GM23338 (cell line): ENCODE measurements around the gene NIPAL4. TPM values are rescaled to one million over a fixed set of nuclear protein-coding genes. Genes with fewer than 3 reads are reported as not detected.

ENCODE experiments used
- ATAC-seq: fragments of 200-7000 bp; cut with Tn5 transposase; 3 replicates; pipeline ENCODE4 v1.9.1; 2020
- DNase-seq: peaks from one replicate; pipeline ENCODE4 v3.0.0-alpha.2; 2015; ENCODE audit warnings: low spot score
- H2AFZ ChIP-seq: fragments of 200-600 bp; sonication (generic); 2 replicates; pipeline ENCODE4 v1.8.0; 2016; ENCODE audit warnings: antibody characterized with exemption, mild to moderate bottlenecking, moderate library complexity
- H3F3A ChIP-seq: fragments of 200-600 bp; sonication (generic); replicated peaks from 2 replicates; pipeline ENCODE4 v1.8.0; 2017; ENCODE audit warnings: antibody characterized with exemption, mixed run types, low read depth
- H3K27ac ChIP-seq: fragments of 200-600 bp; sonication (generic); 2 replicates; pipeline ENCODE4 v1.6.1; 2016; ENCODE audit warnings: low read depth
- H3K27me3 ChIP-seq: fragments of 200-600 bp; sonication (generic); 2 replicates; pipeline ENCODE4 v1.8.0; 2016; ENCODE audit warnings: mild to moderate bottlenecking, mixed run types, moderate library complexity; ENCODE audit not compliant: insufficient read depth
- H3K36me3 ChIP-seq: fragments of 200-600 bp; sonication (generic); 2 replicates; pipeline ENCODE4 v1.8.0; 2016; ENCODE audit warnings: mild to moderate bottlenecking; ENCODE audit not compliant: insufficient read depth
- H3K4me1 ChIP-seq: fragments of 200-600 bp; sonication (generic); 2 replicates; pipeline ENCODE4 v1.8.0; 2016; ENCODE audit warnings: mild to moderate bottlenecking, moderate library complexity; ENCODE audit not compliant: insufficient read depth
- H3K4me2 ChIP-seq: fragments of 200-600 bp; sonication (generic); 2 replicates; pipeline ENCODE4 v1.7.1; 2017; ENCODE audit warnings: mixed run types
- H3K4me3 ChIP-seq: fragments of 200-600 bp; sonication (generic); 2 replicates; pipeline ENCODE4 v1.6.1; 2016; ENCODE audit warnings: mixed run types
- H3K79me2 ChIP-seq: fragments of 200-600 bp; sonication (generic); replicated peaks from 2 replicates; pipeline ENCODE4 v1.8.0; 2017; ENCODE audit warnings: mild to moderate bottlenecking; ENCODE audit not compliant: insufficient read depth
- H3K9me2 ChIP-seq: fragments of 200-600 bp; sonication (generic); 2 replicates; pipeline ENCODE4 v1.8.0; 2017; ENCODE audit not compliant: insufficient read depth
- H4K20me1 ChIP-seq: fragments of 200-600 bp; sonication (generic); replicated peaks from 2 replicates; pipeline ENCODE4 v1.8.0; 2017; ENCODE audit warnings: mild to moderate bottlenecking; ENCODE audit not compliant: insufficient read depth
- H3K27ac Mint-ChIP-seq: 2 replicates; pipeline ENCODE4 v1.8.0; 2020; ENCODE audit warnings: inconsistent platforms, mild to moderate bottlenecking, moderate library complexity, mixed read lengths
- H3K27me3 Mint-ChIP-seq: 3 replicates; pipeline ENCODE4 v1.8.0; 2022; ENCODE audit warnings: low read depth, mild to moderate bottlenecking, moderate library complexity, mixed read lengths, inconsistent platforms; ENCODE audit not compliant: insufficient read depth, poor library complexity
- H3K36me3 Mint-ChIP-seq: 3 replicates; pipeline ENCODE4 v1.8.0; 2021; ENCODE audit warnings: low read depth, mild to moderate bottlenecking, inconsistent platforms, moderate library complexity, mixed read lengths
- H3K4me1 Mint-ChIP-seq: 3 replicates; pipeline ENCODE4 v1.8.0; 2020; ENCODE audit warnings: mild to moderate bottlenecking, inconsistent platforms, mixed read lengths
- H3K4me3 Mint-ChIP-seq: 3 replicates; pipeline ENCODE4 v1.8.0; 2021; ENCODE audit warnings: moderate library complexity, mild to moderate bottlenecking, inconsistent platforms, mixed read lengths
- H3K9me3 Mint-ChIP-seq: 3 replicates; pipeline ENCODE4 v1.8.0; 2020; ENCODE audit warnings: moderate library complexity, mild to moderate bottlenecking, inconsistent platforms, mixed read lengths
- CREB1 ChIP-seq: fragments of 250-450 bp; sonication (Bioruptor Pico); IDR thresholded peaks from 2 replicates; pipeline ENCODE4 v1.5.0; 2020; ENCODE audit warnings: low read depth, mild to moderate bottlenecking, moderate library complexity
- CTCF ChIP-seq, 2 experiments: fragments of 200-600 bp in 1 of 2; sonication (generic) in 1 of 2; conservative IDR thresholded peaks; 2 replicates each; pipeline versions ENCODE4 v1.5.1 to v1.6.1; 2016 to 2017; ENCODE audit warnings: antibody characterized with exemption in 2 of 2, low read depth in 2 of 2, mild to moderate bottlenecking in 2 of 2, moderate library complexity in 1 of 2
- ETS1 ChIP-seq: IDR thresholded peaks from 2 replicates; pipeline ENCODE4 v1.6.1; 2016; ENCODE audit warnings: antibody characterized with exemption
- EZH2 ChIP-seq: fragments of 200-600 bp; sonication (generic); IDR thresholded peaks from one replicate; pipeline ENCODE4 v1.8.0; 2017; ENCODE audit warnings: antibody characterized with exemption, mild to moderate bottlenecking, low read depth; ENCODE audit not compliant: unreplicated experiment
- EZH2phosphoT487 ChIP-seq: fragments of 200-600 bp; sonication (generic); IDR thresholded peaks from one replicate; pipeline ENCODE4 v1.8.1; 2018; ENCODE audit warnings: antibody characterized with exemption; ENCODE audit not compliant: unreplicated experiment
- JUNB ChIP-seq: IDR thresholded peaks from one replicate; pipeline ENCODE4 v1.6.1; 2016; ENCODE audit warnings: antibody characterized with exemption; ENCODE audit not compliant: unreplicated experiment
- NANOG ChIP-seq: IDR thresholded peaks from 2 replicates; pipeline ENCODE4 v1.6.1; 2016; ENCODE audit warnings: antibody characterized with exemption, borderline replicate concordance
- POLR2AphosphoS5 ChIP-seq: IDR thresholded peaks from 2 replicates; pipeline ENCODE4 v1.6.1; 2016; ENCODE audit warnings: antibody characterized with exemption, low read depth
- STAT1 ChIP-seq: IDR thresholded peaks from one replicate; pipeline ENCODE4 v1.6.1; 2016; ENCODE audit warnings: antibody characterized with exemption; ENCODE audit not compliant: unreplicated experiment
- ZNF114 ChIP-seq: fragments of 250-450 bp; sonication (Bioruptor Pico); IDR thresholded peaks from 2 replicates; pipeline ENCODE4 v1.5.0; 2020; ENCODE audit warnings: mild to moderate bottlenecking, moderate library complexity
- ZNF331 ChIP-seq: fragments of 250-450 bp; sonication (Bioruptor Pico); IDR thresholded peaks from 2 replicates; pipeline ENCODE4 v1.5.0; 2020; ENCODE audit warnings: low read depth, mild to moderate bottlenecking, moderate library complexity
- polyA plus RNA-seq: library from polyadenylated mRNA; unstranded; fragments of >200 nt; fragmentation: Nextera tagmentation; extraction: Ambion mirVana; gene quantifications from 2 replicates; pipeline ENCODE4 v1.2.1, GENCODE V29; 2016
- total RNA-seq: library from RNA; depleted of rRNA; stranded (reverse); fragments of >200 nt; shearing (Covaris generic); gene quantifications from 2 replicates; pipeline ENCODE4 v1.2.3, GENCODE V29; 2014
- TF ChIP-seq, protein P1 (sequence below): IDR thresholded peaks from one replicate; pipeline ENCODE4 v1.6.1; 2018; ENCODE audit warnings: antibody characterized with exemption; ENCODE audit not compliant: unreplicated experiment
- TF ChIP-seq, protein P2 (sequence below): fragments of 250-450 bp; sonication (Bioruptor Pico); IDR thresholded peaks from 2 replicates; pipeline ENCODE4 v1.5.0; 2020; ENCODE audit warnings: mild to moderate bottlenecking, moderate library complexity

NIPAL4 gene
- total and polyA plus RNA-seq, 2 experiments from 2014 or later, result 0.21 TPM; not detected in 1

DNA sequence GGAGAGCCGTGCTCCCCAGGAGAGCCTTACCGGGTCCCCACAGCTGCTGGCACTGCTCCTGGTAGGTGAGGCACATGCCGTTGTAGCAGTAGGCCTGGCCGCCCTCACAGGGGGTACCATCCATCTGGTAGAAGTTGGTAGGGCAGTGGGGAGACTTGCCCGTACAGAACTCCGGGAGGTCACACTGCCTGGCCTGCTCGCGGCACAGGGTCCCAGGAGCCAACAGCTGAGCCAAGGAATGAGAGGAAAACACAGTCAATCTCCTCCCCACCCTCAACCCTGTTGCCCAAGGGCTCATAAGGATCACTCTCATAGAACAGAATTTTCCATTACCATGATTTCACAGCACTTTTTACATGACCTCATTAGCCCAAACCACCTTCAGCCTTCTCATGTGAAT is 36.9 kb downstream of the NIPAL4 start:
- Histone ChIP-seq H3K79me2 (no peaks in the 10 kb centered on the region), H3K9me2 (no peaks in the 10 kb centered on the region), H4K20me1 (no peaks in the 10 kb centered on the region), H3K27me3 (no peaks in the 10 kb centered on the region), H3K4me2 (no peak overlapping the region), H3K27ac (no peak overlapping the region), H3K4me3 (no peak overlapping the region), H3K36me3 (no peaks in the 10 kb centered on the region), H3K4me1 (no peaks in the 10 kb centered on the region), H3F3A (no peaks in the 10 kb centered on the region), H2AFZ (no peak overlapping the region)
- ATAC-seq, result no peak
- no peaks in the 10 kb centered on the region for H3K9me3 Mint-ChIP-seq
- H3K36me3 Mint-ChIP-seq, result peaks cover 3% of the 10 kb centered on the region; the same call in 1 of the 3 replicates
- no peak overlapping the region for H3K4me3 Mint-ChIP-seq
- DNase-seq, result no peak
- H3K27ac Mint-ChIP-seq, result no peak overlapping the region
- TF ChIP-seq POLR2AphosphoS5 (no peak), STAT1 (no peak), JUNB (no peak), CREB1 (no peak), ETS1 (no peak), ZNF114 (CRISPR knock-in tag) (no peak), ZNF331 (CRISPR knock-in tag) (no peak), EZH2 (no peak), NANOG (no peak), EZH2phosphoT487 (no peak), CTCF (conservative IDR thresholded peaks at IDR 0.05; ENCODE audit: low read depth in 2 of 2) (no peak)
- TF ChIP-seq, protein P1, sequence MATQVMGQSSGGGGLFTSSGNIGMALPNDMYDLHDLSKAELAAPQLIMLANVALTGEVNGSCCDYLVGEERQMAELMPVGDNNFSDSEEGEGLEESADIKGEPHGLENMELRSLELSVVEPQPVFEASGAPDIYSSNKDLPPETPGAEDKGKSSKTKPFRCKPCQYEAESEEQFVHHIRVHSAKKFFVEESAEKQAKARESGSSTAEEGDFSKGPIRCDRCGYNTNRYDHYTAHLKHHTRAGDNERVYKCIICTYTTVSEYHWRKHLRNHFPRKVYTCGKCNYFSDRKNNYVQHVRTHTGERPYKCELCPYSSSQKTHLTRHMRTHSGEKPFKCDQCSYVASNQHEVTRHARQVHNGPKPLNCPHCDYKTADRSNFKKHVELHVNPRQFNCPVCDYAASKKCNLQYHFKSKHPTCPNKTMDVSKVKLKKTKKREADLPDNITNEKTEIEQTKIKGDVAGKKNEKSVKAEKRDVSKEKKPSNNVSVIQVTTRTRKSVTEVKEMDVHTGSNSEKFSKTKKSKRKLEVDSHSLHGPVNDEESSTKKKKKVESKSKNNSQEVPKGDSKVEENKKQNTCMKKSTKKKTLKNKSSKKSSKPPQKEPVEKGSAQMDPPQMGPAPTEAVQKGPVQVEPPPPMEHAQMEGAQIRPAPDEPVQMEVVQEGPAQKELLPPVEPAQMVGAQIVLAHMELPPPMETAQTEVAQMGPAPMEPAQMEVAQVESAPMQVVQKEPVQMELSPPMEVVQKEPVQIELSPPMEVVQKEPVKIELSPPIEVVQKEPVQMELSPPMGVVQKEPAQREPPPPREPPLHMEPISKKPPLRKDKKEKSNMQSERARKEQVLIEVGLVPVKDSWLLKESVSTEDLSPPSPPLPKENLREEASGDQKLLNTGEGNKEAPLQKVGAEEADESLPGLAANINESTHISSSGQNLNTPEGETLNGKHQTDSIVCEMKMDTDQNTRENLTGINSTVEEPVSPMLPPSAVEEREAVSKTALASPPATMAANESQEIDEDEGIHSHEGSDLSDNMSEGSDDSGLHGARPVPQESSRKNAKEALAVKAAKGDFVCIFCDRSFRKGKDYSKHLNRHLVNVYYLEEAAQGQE, result no peak
- TF ChIP-seq, protein P2, sequence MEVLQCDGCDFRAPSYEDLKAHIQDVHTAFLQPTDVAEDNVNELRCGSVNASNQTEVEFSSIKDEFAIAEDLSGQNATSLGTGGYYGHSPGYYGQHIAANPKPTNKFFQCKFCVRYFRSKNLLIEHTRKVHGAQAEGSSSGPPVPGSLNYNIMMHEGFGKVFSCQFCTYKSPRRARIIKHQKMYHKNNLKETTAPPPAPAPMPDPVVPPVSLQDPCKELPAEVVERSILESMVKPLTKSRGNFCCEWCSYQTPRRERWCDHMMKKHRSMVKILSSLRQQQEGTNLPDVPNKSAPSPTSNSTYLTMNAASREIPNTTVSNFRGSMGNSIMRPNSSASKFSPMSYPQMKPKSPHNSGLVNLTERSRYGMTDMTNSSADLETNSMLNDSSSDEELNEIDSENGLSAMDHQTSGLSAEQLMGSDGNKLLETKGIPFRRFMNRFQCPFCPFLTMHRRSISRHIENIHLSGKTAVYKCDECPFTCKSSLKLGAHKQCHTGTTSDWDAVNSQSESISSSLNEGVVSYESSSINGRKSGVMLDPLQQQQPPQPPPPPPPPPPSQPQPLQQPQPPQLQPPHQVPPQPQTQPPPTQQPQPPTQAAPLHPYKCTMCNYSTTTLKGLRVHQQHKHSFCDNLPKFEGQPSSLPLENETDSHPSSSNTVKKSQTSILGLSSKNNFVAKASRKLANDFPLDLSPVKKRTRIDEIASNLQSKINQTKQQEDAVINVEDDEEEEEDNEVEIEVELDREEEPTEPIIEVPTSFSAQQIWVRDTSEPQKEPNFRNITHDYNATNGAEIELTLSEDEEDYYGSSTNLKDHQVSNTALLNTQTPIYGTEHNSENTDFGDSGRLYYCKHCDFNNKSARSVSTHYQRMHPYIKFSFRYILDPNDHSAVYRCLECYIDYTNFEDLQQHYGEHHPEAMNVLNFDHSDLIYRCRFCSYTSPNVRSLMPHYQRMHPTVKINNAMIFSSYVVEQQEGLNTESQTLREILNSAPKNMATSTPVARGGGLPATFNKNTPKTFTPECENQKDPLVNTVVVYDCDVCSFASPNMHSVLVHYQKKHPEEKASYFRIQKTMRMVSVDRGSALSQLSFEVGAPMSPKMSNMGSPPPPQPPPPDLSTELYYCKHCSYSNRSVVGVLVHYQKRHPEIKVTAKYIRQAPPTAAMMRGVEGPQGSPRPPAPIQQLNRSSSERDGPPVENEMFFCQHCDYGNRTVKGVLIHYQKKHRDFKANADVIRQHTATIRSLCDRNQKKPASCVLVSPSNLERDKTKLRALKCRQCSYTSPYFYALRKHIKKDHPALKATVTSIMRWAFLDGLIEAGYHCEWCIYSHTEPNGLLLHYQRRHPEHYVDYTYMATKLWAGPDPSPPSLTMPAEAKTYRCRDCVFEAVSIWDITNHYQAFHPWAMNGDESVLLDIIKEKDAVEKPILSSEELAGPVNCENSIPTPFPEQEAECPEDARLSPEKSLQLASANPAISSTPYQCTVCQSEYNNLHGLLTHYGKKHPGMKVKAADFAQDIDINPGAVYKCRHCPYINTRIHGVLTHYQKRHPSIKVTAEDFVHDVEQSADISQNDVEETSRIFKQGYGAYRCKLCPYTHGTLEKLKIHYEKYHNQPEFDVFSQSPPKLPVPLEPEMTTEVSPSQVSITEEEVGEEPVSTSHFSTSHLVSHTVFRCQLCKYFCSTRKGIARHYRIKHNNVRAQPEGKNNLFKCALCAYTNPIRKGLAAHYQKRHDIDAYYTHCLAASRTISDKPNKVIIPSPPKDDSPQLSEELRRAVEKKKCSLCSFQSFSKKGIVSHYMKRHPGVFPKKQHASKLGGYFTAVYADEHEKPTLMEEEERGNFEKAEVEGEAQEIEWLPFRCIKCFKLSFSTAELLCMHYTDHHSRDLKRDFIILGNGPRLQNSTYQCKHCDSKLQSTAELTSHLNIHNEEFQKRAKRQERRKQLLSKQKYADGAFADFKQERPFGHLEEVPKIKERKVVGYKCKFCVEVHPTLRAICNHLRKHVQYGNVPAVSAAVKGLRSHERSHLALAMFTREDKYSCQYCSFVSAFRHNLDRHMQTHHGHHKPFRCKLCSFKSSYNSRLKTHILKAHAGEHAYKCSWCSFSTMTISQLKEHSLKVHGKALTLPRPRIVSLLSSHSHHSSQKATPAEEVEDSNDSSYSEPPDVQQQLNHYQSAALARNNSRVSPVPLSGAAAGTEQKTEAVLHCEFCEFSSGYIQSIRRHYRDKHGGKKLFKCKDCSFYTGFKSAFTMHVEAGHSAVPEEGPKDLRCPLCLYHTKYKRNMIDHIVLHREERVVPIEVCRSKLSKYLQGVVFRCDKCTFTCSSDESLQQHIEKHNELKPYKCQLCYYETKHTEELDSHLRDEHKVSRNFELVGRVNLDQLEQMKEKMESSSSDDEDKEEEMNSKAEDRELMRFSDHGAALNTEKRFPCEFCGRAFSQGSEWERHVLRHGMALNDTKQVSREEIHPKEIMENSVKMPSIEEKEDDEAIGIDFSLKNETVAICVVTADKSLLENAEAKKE (CRISPR knock-in tag), result no peak
- H3K4me1 Mint-ChIP-seq, result no peaks in the 10 kb centered on the region
- H3K27me3 Mint-ChIP-seq, result no peaks in the 10 kb centered on the region
